Measurements from ENCODE around the gene MPP3.
A peak's percentile ranks its signal among the peaks of the same experiment; 100 is the strongest.

GRCh38 chr17:43790311-43790940, 42.5 kb downstream of the MPP3 start:
- TF ChIP-seq CTCF (IDR thresholded peaks at IDR 0.05; ENCODE audit: borderline replicate concordance, extremely low read depth, low read length, poor library complexity, severe bottlenecking) = peak; percentile 14
- TF ChIP-seq EZH2 (IDR thresholded peaks at IDR 0.05; ENCODE audit: borderline replicate concordance, low read depth, low read length, severe bottlenecking) = no peak
